GM21619 (cell line): ENCODE measurements around the gene TIMM17B.

ENCODE experiments used
- ATAC-seq: cut with Tn5 transposase; IDR thresholded peaks from one replicate; pipeline ENCODE4 v1.9.1; 2021; ENCODE audit not compliant: unreplicated experiment

TIMM17B gene

GRCh38 chrX:48897625-48898306 lies at the start of gene TIMM17B, which contains the start of gene PQBP1:
TSS of gene TIMM17B (minus strand) at chrX:48897768. CDS start at chrX:48897749, 19 bp downstream.
TSS of gene PQBP1 (plus strand) at chrX:48897930. CDS start at chrX:48898510, 580 bp downstream.
- ATAC-seq, result peak; percentile 88

- ATAC-seq, result peak; percentile 50
Measured at GRCh38 chrX:48945517-48946348, 48.2 kb upstream of the TIMM17B start.

- ATAC-seq, result no peak
Measured at GRCh38 chrX:48942895-48943294, 45.3 kb upstream of the TIMM17B start.

GRCh38 chrX:48940404-48940955 lies 42.9 kb upstream of the TIMM17B start:
- no peak for ATAC-seq

GRCh38 chrX:48939524-48940228 lies 42.1 kb upstream of the TIMM17B start:
- ATAC-seq, result no peak

GRCh38 chrX:48938721-48939425 lies 41.3 kb upstream of the TIMM17B start:
- peak; percentile 45 for ATAC-seq

- peak; percentile 54 for ATAC-seq
Measured at GRCh38 chrX:48937054-48937907, 39.7 kb upstream of the TIMM17B start.

- ATAC-seq, result peak; percentile 0
Measured at GRCh38 chrX:48936429-48937053, 39.0 kb upstream of the TIMM17B start.

- ATAC-seq, result no peak
Measured at GRCh38 chrX:48935301-48935670, 37.7 kb upstream of the TIMM17B start.

GRCh38 chrX:48934581-48935300 lies 37.2 kb upstream of the TIMM17B start:
- ATAC-seq, result no peak

- ATAC-seq, result no peak
Measured at GRCh38 chrX:48933757-48934156, 36.2 kb upstream of the TIMM17B start.

- ATAC-seq, result no peak
Measured at GRCh38 chrX:48927736-48928382, 30.3 kb upstream of the TIMM17B start.

- ATAC-seq, result no peak
Measured at GRCh38 chrX:48927123-48927522, 29.6 kb upstream of the TIMM17B start.

- ATAC-seq, result no peak
Measured at GRCh38 chrX:48924270-48924669, 26.7 kb upstream of the TIMM17B start.

- no peak for ATAC-seq
Measured at GRCh38 chrX:48923771-48924170, 26.2 kb upstream of the TIMM17B start.

- ATAC-seq, result no peak
Measured at GRCh38 chrX:48920718-48921104, 23.1 kb upstream of the TIMM17B start.

GRCh38 chrX:48919947-48920717 lies 22.6 kb upstream of the TIMM17B start:
- no peak for ATAC-seq
